ENCODE data around the gene CDC20.

Gene CDC20

DNA sequence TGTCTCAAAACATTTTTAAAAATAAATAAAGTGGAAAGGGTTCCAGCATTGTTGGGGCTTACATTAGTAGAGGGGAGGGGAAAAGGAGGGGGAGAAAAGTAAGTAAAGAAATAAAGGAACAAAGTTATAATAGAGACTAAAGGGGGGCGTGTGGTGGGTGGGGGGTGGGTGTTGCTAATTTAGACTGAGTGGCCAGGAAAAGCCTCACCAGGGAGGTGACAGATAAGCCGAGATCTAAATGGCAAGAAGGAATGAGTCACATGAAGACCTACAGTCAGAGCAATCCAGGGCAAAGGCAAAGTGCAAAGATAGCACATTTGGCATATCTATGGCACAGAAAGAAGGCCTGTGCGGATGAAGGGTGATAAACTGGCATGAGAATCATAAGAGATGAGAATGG is 13.7 kb upstream of the CDC20 start:
- Histone ChIP-seq H3K4me1 (ENCODE audit: insufficient read depth, low read length, poor library complexity, severe bottlenecking) (no peaks in the 10 kb centered on the region), H3F3A (ENCODE audit: low read depth) (no peaks in the 10 kb centered on the region)

DNA sequence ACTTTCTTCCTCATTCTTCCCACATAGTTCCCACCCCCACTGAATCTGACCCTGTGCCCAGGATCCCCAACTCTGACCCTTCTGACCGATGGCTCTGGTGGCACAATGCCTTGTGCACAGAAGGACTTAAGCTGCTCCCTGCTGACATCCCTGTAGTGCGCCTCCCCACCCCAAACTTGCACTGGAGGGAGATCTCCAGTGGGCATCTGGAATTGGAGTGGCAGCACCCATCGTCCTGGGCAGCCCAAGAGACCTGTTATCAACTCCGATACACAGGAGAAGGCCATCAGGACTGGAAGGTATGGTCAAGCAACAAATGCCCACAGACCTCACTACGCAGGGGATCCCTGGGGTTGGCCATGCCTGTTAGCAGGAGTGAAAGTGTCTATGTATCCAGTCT is 12.1 kb upstream of the CDC20 start:
- no peaks in the 10 kb centered on the region for H3K79me2 ChIP-seq (ENCODE audit: insufficient read depth, low read length)
- H2AFZ ChIP-seq (ENCODE audit: low read length): no peak overlapping the region
- H4K20me1 ChIP-seq (ENCODE audit: insufficient read depth, low read length, poor library complexity, severe bottlenecking): no peaks in the 10 kb centered on the region
- H3K27me3 ChIP-seq (ENCODE audit: insufficient read depth, low read length, poor library complexity, severe bottlenecking): no peaks in the 10 kb centered on the region
- no peaks in the 10 kb centered on the region for H3F3A ChIP-seq (ENCODE audit: low read depth)
- no peak overlapping the region for H3K4me2 ChIP-seq (ENCODE audit: low read depth, low read length, poor library complexity, severe bottlenecking)
- H3K4me3 ChIP-seq (ENCODE audit: low read length, poor library complexity, severe bottlenecking): no peak overlapping the region
- H3K36me3 ChIP-seq (ENCODE audit: insufficient read depth, low read length): no peaks in the 10 kb centered on the region
- no peaks in the 10 kb centered on the region for H3K4me1 ChIP-seq (ENCODE audit: insufficient read depth, low read length, poor library complexity, severe bottlenecking)
- TF ChIP-seq CTCF (conservative IDR thresholded peaks at IDR 0.05; ENCODE audit: low read length) (no peak), EZH2phosphoT487 (IDR thresholded peaks at IDR 0.05; ENCODE audit: borderline replicate concordance) (no peak)
- no peak overlapping the region for H3K9ac ChIP-seq (ENCODE audit: low read depth, low read length, poor library complexity, severe bottlenecking)
- no peaks in the 10 kb centered on the region for H3K9me2 ChIP-seq (replicated peaks; ENCODE audit: low read depth, low read length)
- no peaks in the 10 kb centered on the region for H3K9me3 ChIP-seq (ENCODE audit: insufficient read depth, low read depth, low read length)

More for the DNA sequence above, 13.7 kb upstream of the CDC20 start:
- no peaks in the 10 kb centered on the region for H3K27me3 ChIP-seq (ENCODE audit: insufficient read depth, low read length, poor library complexity, severe bottlenecking)
- no peaks in the 10 kb centered on the region for H3K79me2 ChIP-seq (ENCODE audit: insufficient read depth, low read length)
- H4K20me1 ChIP-seq (ENCODE audit: insufficient read depth, low read length, poor library complexity, severe bottlenecking): no peaks in the 10 kb centered on the region
- no peak overlapping the region for H3K9ac ChIP-seq (ENCODE audit: low read depth, low read length, poor library complexity, severe bottlenecking)
- H3K4me3 ChIP-seq (ENCODE audit: low read length, poor library complexity, severe bottlenecking): no peak overlapping the region
- no peak overlapping the region for H2AFZ ChIP-seq (ENCODE audit: low read length)
- no peaks in the 10 kb centered on the region for H3K36me3 ChIP-seq (ENCODE audit: insufficient read depth, low read length)
- no peaks in the 10 kb centered on the region for H3K9me2 ChIP-seq (replicated peaks; ENCODE audit: low read depth, low read length)
- H3K4me2 ChIP-seq (ENCODE audit: low read depth, low read length, poor library complexity, severe bottlenecking): no peak overlapping the region
- no peak for TF ChIP-seq CTCF (conservative IDR thresholded peaks at IDR 0.05; ENCODE audit: low read length)
- TF ChIP-seq EZH2phosphoT487 (IDR thresholded peaks at IDR 0.05; ENCODE audit: borderline replicate concordance): no peak
- H3K9me3 ChIP-seq (ENCODE audit: insufficient read depth, low read depth, low read length): no peaks in the 10 kb centered on the region

DNA sequence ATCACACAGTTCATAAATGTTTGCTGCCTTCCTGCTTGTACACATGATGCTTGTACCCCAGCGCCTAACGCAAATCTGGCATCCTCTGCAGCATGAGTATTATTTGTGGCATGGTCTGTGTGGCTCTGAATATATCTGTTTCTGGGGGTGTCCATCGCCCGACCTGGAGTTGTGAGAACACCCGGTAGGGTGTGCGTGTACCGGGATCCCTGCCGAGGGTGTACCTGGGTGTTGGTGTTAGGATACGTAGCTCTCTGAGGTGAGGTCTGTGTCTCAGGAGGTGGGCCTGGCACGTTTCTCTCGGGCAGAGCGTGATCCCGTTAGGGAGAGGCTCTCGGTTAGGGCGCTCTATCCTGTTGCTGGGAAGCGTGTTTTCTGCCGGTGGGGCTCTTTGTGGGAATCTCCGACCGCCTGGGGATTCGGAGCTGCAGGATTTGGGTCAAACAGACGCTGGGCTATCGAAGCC is 10.4 kb upstream of the CDC20 start:
- H2AFZ ChIP-seq (ENCODE audit: low read length): no peak overlapping the region
- no peaks in the 10 kb centered on the region for H3K9me2 ChIP-seq (replicated peaks; ENCODE audit: low read depth, low read length)
- TF ChIP-seq EZH2phosphoT487 (IDR thresholded peaks at IDR 0.05; ENCODE audit: borderline replicate concordance) (no peak), CTCF (conservative IDR thresholded peaks at IDR 0.05; ENCODE audit: low read length) (no peak)
- H3K79me2 ChIP-seq (ENCODE audit: insufficient read depth, low read length): no peaks in the 10 kb centered on the region
- no peaks in the 10 kb centered on the region for H3K4me1 ChIP-seq (ENCODE audit: insufficient read depth, low read length, poor library complexity, severe bottlenecking)
- H3K9ac ChIP-seq (ENCODE audit: low read depth, low read length, poor library complexity, severe bottlenecking): no peak overlapping the region
- no peaks in the 10 kb centered on the region for H3K27me3 ChIP-seq (ENCODE audit: insufficient read depth, low read length, poor library complexity, severe bottlenecking)
- no peaks in the 10 kb centered on the region for H4K20me1 ChIP-seq (ENCODE audit: insufficient read depth, low read length, poor library complexity, severe bottlenecking)
- H3F3A ChIP-seq (ENCODE audit: low read depth): no peaks in the 10 kb centered on the region
- no peaks in the 10 kb centered on the region for H3K36me3 ChIP-seq (ENCODE audit: insufficient read depth, low read length)
- no peak overlapping the region for H3K4me2 ChIP-seq (ENCODE audit: low read depth, low read length, poor library complexity, severe bottlenecking)
- H3K9me3 ChIP-seq (ENCODE audit: insufficient read depth, low read depth, low read length): no peaks in the 10 kb centered on the region
- no peak overlapping the region for H3K4me3 ChIP-seq (ENCODE audit: low read length, poor library complexity, severe bottlenecking)
